Fibroblast of lung (primary cell): ENCODE measurements around the gene HCN1. TPM values are rescaled to one million over a fixed set of nuclear protein-coding genes. Genes with fewer than 3 reads are reported as not detected.

ENCODE experiments used
- DNase-seq, 2 donors: peaks; one replicate each; pipeline versions ENCODE4 v3.0.0 to v3.0.0-alpha.2; 2010; ENCODE audit warnings: low read depth in 2 of 2
- H2AFZ ChIP-seq: 2 replicates; pipeline ENCODE4 v1.5.1; 2012; ENCODE audit warnings: low read length, control low read depth, inconsistent platforms
- H3K27ac ChIP-seq: 2 replicates; pipeline ENCODE4 v1.5.1; 2011; ENCODE audit warnings: low read length, control low read depth; ENCODE audit not compliant: insufficient read depth
- H3K27me3 ChIP-seq: 2 replicates; pipeline ENCODE4 v1.5.1; 2011; ENCODE audit warnings: mild to moderate bottlenecking, low read length; ENCODE audit not compliant: control insufficient read depth, insufficient read depth
- H3K36me3 ChIP-seq: 2 replicates; pipeline ENCODE4 v1.5.1; 2011; ENCODE audit warnings: low read length; ENCODE audit not compliant: control insufficient read depth, insufficient read depth
- H3K4me1 ChIP-seq: 2 replicates; pipeline ENCODE4 v1.5.1; 2011; ENCODE audit warnings: low read length; ENCODE audit not compliant: control insufficient read depth, insufficient read depth; ENCODE audit errors: extremely low read depth
- H3K4me2 ChIP-seq: 2 replicates; pipeline ENCODE4 v1.5.1; 2011; ENCODE audit warnings: low read length, control low read depth; ENCODE audit not compliant: insufficient read depth; ENCODE audit errors: extremely low read depth
- H3K4me3 ChIP-seq, 4 experiments: fragments of 200-600 bp in 1 of 4; sonication (generic) in 1 of 4; replicated peaks in 1 of 4; 2 replicates each; pipeline ENCODE4 v1.5.1; 2011 to 2016; ENCODE audit warnings: low read length in 4 of 4, low read depth in 3 of 4, mild to moderate bottlenecking in 3 of 4, control low read depth in 2 of 4, inconsistent platforms in 1 of 4, mixed read lengths in 1 of 4; ENCODE audit not compliant: insufficient read depth in 1 of 4; ENCODE audit errors: control extremely low read depth in 1 of 4
- H3K79me2 ChIP-seq: 2 replicates; pipeline ENCODE4 v1.5.1; 2012; ENCODE audit warnings: mild to moderate bottlenecking, low read length, inconsistent platforms; ENCODE audit not compliant: control insufficient read depth, insufficient read depth
- H3K9ac ChIP-seq: 2 replicates; pipeline ENCODE4 v1.5.1; 2011; ENCODE audit warnings: mild to moderate bottlenecking, low read length, control low read depth; ENCODE audit not compliant: insufficient read depth
- H3K9me3 ChIP-seq: 2 replicates; pipeline ENCODE4 v1.5.1; 2012; ENCODE audit warnings: low read depth, low read length; ENCODE audit not compliant: control insufficient read depth, insufficient read depth
- H4K20me1 ChIP-seq: 2 replicates; pipeline ENCODE4 v1.5.1; 2011; ENCODE audit warnings: low read length; ENCODE audit not compliant: control insufficient read depth, insufficient read depth; ENCODE audit errors: extremely low read depth
- EZH2 ChIP-seq: IDR thresholded peaks from 2 replicates; pipeline ENCODE4 v1.5.1; 2012; ENCODE audit warnings: low read length, control low read depth, mild to moderate bottlenecking; ENCODE audit errors: missing control alignments
- polyA plus RNA-seq, 2 donors: library from polyadenylated mRNA; depleted of rRNA in 1 of 2; stranded (reverse) in 1 of 2; unstranded in 1 of 2; fragments of >200 nt; gene quantifications; 2 replicates each; pipeline ENCODE4 v1.2.1, GENCODE V29; 2011 to 2012; ENCODE audit warnings: missing spikeins in 1 of 2
- total RNA-seq: library from RNA; depleted of rRNA; stranded (reverse); fragments of >200 nt; gene quantifications from 2 replicates; pipeline ENCODE4 v1.2.1, GENCODE V29; 2014
- TF ChIP-seq, protein P1 (sequence below), 2 donors: IDR thresholded peaks in 1 of 2; conservative IDR thresholded peaks in 1 of 2; 1 replicate in 1 of 2; 2 replicates in 1 of 2; pipeline ENCODE4 v1.5.1; 2011 to 2012; ENCODE audit warnings: low read length in 2 of 2, control low read depth in 1 of 2, inconsistent platforms in 1 of 2, low read depth in 1 of 2, mild to moderate bottlenecking in 1 of 2

The HCN1 gene
- total and polyA plus RNA-seq, 2 donors (not counting 1 experiment from before 2014, with no cell fraction given) = not detected

DNA sequence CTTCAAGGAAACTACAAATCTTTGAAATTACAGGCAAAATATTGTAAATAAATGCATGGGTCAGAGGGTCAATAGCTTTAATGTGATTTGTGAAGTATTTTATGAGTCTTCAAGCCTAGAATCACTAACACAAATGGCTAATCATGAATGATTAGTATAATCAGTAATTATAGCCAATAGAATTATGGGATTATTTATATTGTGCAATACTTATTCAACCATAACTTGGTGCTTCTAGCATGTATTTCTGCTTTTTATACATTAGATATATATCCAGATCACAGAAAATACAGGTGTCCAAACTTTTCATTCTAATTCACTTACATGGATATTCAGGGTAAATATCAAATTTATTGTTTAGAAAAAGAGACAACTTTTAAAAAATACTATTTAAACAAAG is 12.1 kb downstream of the HCN1 start:
- H3K27ac ChIP-seq = no peak overlapping the region
- no peak overlapping the region for H3K4me3 ChIP-seq
- no peaks in the 10 kb centered on the region for H3K79me2 ChIP-seq
- no peaks in the 10 kb centered on the region for H4K20me1 ChIP-seq
- H3K4me1 ChIP-seq = no peaks in the 10 kb centered on the region
- H3K9me3 ChIP-seq = no peaks in the 10 kb centered on the region
- no peak for TF ChIP-seq EZH2
- TF ChIP-seq, protein P1, sequence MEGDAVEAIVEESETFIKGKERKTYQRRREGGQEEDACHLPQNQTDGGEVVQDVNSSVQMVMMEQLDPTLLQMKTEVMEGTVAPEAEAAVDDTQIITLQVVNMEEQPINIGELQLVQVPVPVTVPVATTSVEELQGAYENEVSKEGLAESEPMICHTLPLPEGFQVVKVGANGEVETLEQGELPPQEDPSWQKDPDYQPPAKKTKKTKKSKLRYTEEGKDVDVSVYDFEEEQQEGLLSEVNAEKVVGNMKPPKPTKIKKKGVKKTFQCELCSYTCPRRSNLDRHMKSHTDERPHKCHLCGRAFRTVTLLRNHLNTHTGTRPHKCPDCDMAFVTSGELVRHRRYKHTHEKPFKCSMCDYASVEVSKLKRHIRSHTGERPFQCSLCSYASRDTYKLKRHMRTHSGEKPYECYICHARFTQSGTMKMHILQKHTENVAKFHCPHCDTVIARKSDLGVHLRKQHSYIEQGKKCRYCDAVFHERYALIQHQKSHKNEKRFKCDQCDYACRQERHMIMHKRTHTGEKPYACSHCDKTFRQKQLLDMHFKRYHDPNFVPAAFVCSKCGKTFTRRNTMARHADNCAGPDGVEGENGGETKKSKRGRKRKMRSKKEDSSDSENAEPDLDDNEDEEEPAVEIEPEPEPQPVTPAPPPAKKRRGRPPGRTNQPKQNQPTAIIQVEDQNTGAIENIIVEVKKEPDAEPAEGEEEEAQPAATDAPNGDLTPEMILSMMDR (conservative IDR thresholded peaks at IDR 0.05 in 1 of 2, IDR thresholded peaks at IDR 0.05 in 1 of 2; ENCODE audit: low read depth in 1 of 2, low read length in 2 of 2) = no peak
- H3K27me3 ChIP-seq = no peaks in the 10 kb centered on the region
- no peaks in the 10 kb centered on the region for H3K36me3 ChIP-seq
- no peak overlapping the region for H2AFZ ChIP-seq
- H3K4me2 ChIP-seq = no peak overlapping the region
- no peak for DNase-seq
- H3K9ac ChIP-seq = no peak overlapping the region

DNA sequence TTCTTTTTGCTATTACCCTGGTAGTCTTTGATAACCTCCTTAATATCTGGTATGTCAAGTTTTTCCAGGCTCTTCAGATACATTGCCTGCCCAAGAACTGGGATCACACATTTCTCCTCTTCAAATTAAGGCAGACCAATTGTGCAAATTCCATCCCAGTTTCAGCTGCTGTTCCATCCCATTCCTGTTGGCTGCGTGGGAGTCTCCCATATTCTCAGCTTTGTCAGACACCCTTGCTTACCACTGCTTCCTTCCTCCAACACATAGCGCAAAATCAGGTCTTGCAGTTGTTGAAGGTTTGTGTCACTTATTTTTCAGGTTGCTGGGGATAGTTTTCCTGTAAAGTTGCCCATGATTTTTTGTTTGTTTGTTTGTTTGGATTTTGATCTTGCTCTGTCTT is 15.2 kb downstream of the HCN1 start:
- no peak overlapping the region for H3K9ac ChIP-seq
- no peak for DNase-seq
- no peak overlapping the region for H2AFZ ChIP-seq
- no peaks in the 10 kb centered on the region for H4K20me1 ChIP-seq
- H3K27me3 ChIP-seq = no peaks in the 10 kb centered on the region
- no peak overlapping the region for H3K4me2 ChIP-seq
- no peaks in the 10 kb centered on the region for H3K9me3 ChIP-seq
- H3K4me3 ChIP-seq = no peak overlapping the region
- no peaks in the 10 kb centered on the region for H3K36me3 ChIP-seq
- H3K4me1 ChIP-seq = no peaks in the 10 kb centered on the region
- no peak overlapping the region for H3K27ac ChIP-seq
- TF ChIP-seq EZH2 = no peak
- no peaks in the 10 kb centered on the region for H3K79me2 ChIP-seq

DNA sequence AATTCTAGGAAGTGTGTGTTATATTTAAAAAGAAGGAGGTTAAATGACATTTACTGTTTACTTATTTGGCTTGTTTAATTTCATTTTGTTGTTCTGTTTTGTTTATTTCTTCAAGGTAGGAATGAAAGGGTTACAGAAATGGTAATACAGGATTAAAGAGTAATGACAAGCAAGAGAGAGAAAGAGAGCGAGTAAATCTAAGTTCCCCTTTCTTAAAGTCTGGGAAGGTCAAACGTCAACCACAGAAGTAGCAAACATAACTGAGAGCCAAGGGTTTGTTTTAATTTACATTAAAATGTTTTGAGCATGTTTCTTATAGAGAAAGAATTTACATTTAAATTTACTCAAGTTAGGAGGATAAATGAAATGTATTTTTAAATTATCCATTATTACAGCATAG is 18.7 kb downstream of the HCN1 start:
- H3K27ac ChIP-seq = no peak overlapping the region
- H3K79me2 ChIP-seq = no peaks in the 10 kb centered on the region
- H3K36me3 ChIP-seq = no peaks in the 10 kb centered on the region
- no peaks in the 10 kb centered on the region for H3K9me3 ChIP-seq
- TF ChIP-seq, protein P1 (conservative IDR thresholded peaks at IDR 0.05 in 1 of 2, IDR thresholded peaks at IDR 0.05 in 1 of 2; ENCODE audit: low read depth in 1 of 2, low read length in 2 of 2) = no peak
- TF ChIP-seq EZH2 = no peak
- no peak overlapping the region for H3K4me2 ChIP-seq
- no peak overlapping the region for H2AFZ ChIP-seq
- H3K4me1 ChIP-seq = no peaks in the 10 kb centered on the region
- H3K27me3 ChIP-seq = no peaks in the 10 kb centered on the region
- DNase-seq = no peak
- no peaks in the 10 kb centered on the region for H4K20me1 ChIP-seq
- no peak overlapping the region for H3K4me3 ChIP-seq
- no peak overlapping the region for H3K9ac ChIP-seq

DNA sequence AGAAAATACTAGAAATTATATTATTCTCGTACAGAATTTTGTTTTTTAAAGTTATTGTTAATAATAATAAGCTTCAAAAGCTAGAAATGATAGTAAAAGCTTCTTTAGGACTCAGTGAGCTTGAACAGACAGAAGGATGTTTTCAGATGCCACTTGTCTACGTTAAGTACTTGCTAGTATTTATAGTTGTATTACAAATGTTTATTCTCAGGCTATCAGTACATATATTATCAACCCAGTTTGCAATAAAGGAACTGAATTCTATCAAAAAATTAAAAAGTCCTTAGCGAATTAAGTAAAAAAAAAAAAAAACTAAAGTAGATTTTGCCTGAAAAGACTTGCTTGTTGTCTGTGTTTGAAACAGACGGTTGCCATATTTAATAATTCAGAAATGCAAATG is 23.9 kb downstream of the HCN1 start:
- no peak for DNase-seq

More for the DNA sequence above, 23.9 kb downstream of the HCN1 start:
- H3K9ac ChIP-seq = no peak overlapping the region
- no peaks in the 10 kb centered on the region for H3K27me3 ChIP-seq
- H4K20me1 ChIP-seq = no peaks in the 10 kb centered on the region
- no peaks in the 10 kb centered on the region for H3K4me1 ChIP-seq
- no peaks in the 10 kb centered on the region for H3K36me3 ChIP-seq
- H3K79me2 ChIP-seq = no peaks in the 10 kb centered on the region
- H2AFZ ChIP-seq = no peak overlapping the region
- H3K4me2 ChIP-seq = no peak overlapping the region
- no peak overlapping the region for H3K4me3 ChIP-seq
- no peak overlapping the region for H3K27ac ChIP-seq
- TF ChIP-seq, protein P1 (conservative IDR thresholded peaks at IDR 0.05 in 1 of 2, IDR thresholded peaks at IDR 0.05 in 1 of 2; ENCODE audit: low read depth in 1 of 2, low read length in 2 of 2) = no peak
- no peak for TF ChIP-seq EZH2
- H3K9me3 ChIP-seq = no peaks in the 10 kb centered on the region
